ENCODE data around the gene RPL35A.
A peak's percentile ranks its signal among the peaks of the same experiment; 100 is the strongest.
"Not testable (repeated sequence)": the region's sequence is repeated elsewhere in the genome, so short reads cannot be mapped to it uniquely, and the experiment has no call there.

Gene RPL35A

GRCh38 chr3:197953325-197953724 is 3.3 kb downstream of the RPL35A start:
- DNase-seq: no peak

GRCh38 chr3:197953881-197954280 is 3.9 kb downstream of the RPL35A start:
- DNase-seq: no peak

- DNase-seq: no peak
These were observed 6.0 kb downstream of the RPL35A start for GRCh38 chr3:197955892-197956477.

- no peak for DNase-seq
These were observed 6.6 kb downstream of the RPL35A start for GRCh38 chr3:197956626-197956988.

- no peak for DNase-seq
These were observed 7.8 kb downstream of the RPL35A start for GRCh38 chr3:197957790-197958133.

- no peak for DNase-seq
These were observed 8.4 kb downstream of the RPL35A start for GRCh38 chr3:197958346-197958745.

- not testable (repeated sequence) for DNase-seq
These were observed 8.9 kb downstream of the RPL35A start for GRCh38 chr3:197958848-197959247.

GRCh38 chr3:197959500-197959890 is 9.5 kb downstream of the RPL35A start:
- no peak for DNase-seq

GRCh38 chr3:197959891-197960693 is 10.1 kb downstream of the RPL35A start, which contains the start of gene LMLN:
Gene LMLN, plus strand, starts transcription at chr3:197960217. Its CDS starts 29 bp downstream, at chr3:197960246.
- DNase-seq: peak; percentile 96

GRCh38 chr3:197960694-197961581 is 10.9 kb downstream of the RPL35A start:
- DNase-seq: peak; percentile 76

- no peak for DNase-seq
These were observed 11.6 kb downstream of the RPL35A start for GRCh38 chr3:197961582-197961945.

GRCh38 chr3:197963019-197963637 is 13.1 kb downstream of the RPL35A start:
- no peak for DNase-seq

- not testable (repeated sequence) for DNase-seq
These were observed 17.5 kb downstream of the RPL35A start for GRCh38 chr3:197967337-197967989.

GRCh38 chr3:197970588-197970987 is 20.6 kb downstream of the RPL35A start:
- no peak for DNase-seq

GRCh38 chr3:197974016-197974415 is 24.0 kb downstream of the RPL35A start:
- no peak for DNase-seq

- DNase-seq: no peak
These were observed 25.3 kb downstream of the RPL35A start for GRCh38 chr3:197975311-197975710.

- DNase-seq: no peak
These were observed 33.1 kb downstream of the RPL35A start for GRCh38 chr3:197983076-197983475.

GRCh38 chr3:197989651-197990050 is 39.7 kb downstream of the RPL35A start:
- no peak for DNase-seq

GRCh38 chr3:197994736-197995135 is 44.7 kb downstream of the RPL35A start:
- no peak for DNase-seq

GRCh38 chr3:197996855-197997254 is 46.9 kb downstream of the RPL35A start:
- DNase-seq: no peak

- DNase-seq: no peak
These were observed 47.9 kb downstream of the RPL35A start for GRCh38 chr3:197997936-197998335.

All from stimulated activated CD4-positive, alpha-beta T cell treated with anti-CD3 and anti-CD28 coated beads, Interleukin-1b, Interleukin-23, amount 100 ng/mL, for 48 hours (primary cell).